Activated effector memory CD4-positive, alpha-beta T cell treated with Interleukin-2 at 50 U/mL for 16 hours (primary cell): ENCODE measurements around the gene SORBS1.

Experiments used
- DNase-seq: peaks from one replicate; pipeline ENCODE4 v3.0.0-alpha.2; 2020

SORBS1 gene

DNA sequence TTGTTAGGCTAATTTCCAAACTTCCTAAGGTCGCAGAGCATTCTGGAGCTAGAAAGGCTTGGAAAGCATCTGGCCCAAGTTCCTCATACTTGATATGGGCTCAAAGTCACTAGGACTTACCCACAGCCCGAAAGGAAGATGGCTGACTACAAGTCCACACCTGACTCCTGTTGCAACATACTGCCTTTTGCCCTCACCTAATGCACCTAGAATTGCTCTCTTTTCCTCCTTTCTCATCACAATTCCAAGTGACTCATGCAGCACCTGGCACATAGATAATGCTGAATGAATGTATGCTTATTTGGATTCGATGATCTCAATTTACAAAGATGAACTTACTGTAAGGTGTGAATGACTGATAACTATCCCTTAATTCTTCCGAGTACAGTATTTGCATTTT, 131.5 kb downstream of the SORBS1 start:
- DNase-seq, result no peak

DNA sequence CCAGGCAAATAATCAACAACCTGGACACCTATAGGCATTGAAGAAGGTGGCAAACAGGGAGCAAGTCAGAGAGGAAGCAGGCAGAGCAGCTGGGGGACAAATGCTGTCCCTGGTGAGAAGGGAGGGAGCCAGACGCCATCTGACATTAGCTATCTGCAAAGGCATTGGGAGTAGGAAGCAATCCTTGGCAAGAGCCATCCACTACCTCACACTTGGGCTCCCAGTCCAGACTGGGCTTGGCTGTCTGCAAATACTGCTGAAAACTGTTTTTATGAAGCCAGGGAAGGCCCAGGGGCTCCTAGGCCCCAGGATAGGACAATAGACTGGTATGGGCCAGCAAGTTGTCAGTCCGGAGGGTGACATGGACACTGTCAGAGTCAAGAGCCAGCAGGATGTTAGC, 132.5 kb downstream of the SORBS1 start:
- no peak for DNase-seq

DNA sequence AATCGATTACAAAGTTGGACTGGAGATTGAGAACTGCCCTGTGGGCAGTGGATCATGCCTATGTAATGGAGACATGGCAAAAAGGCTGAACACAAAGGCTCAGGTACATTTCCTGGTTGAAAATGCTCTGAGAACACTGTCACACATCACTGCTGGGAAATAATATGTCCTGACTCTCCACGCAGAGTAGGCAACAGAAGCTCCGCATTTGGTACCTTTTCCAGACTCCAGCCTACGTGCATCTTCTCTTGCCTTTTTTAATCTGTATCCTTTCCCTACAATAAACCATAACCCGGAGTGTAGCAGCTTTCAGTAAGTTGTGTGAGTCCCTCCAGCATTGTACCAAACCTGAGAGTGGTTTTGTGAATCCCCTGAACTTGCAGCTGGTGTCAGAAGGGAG, 134.7 kb downstream of the SORBS1 start:
- DNase-seq, result no peak

DNA sequence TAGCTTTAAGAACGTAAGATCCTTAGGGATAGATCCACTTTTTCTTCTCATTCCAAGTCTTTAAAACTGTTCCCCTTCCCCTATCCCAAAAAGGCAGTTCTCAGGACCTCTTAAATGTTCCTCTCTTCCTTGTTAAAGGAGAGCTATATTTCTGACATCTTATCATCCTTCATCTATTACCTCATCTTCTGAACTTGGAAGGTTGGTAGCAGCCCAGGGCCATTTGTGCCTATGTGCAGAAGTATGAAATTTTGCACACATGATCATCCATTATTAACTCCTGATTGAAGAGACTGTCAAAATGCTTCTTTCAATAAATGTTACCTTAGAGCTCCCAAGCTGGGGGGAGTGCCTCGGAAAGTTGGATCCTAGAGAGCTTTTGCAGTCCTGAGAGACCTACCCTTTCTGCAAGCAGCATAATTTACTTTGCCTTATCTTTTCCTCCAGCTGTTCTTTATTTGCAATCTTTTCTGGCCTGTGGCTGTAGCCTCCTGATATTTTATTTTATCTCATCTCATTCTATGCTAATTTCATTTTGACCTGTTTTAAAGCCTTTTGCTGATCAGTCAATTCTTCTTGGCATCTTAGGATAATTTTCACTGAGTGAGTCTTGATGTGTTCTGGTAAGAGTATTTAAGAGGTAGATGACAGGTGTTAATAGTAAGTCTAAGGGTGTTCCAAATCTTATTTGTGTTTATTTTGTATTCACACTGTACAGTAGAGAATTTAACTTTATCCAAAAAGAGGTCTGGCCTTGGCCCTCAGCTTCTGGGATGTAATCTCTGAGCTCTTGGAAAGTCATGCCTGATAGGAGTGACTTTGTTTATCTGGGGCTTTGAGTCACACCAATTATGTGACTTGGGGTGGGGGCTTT, 135.3 kb downstream of the SORBS1 start:
- DNase-seq, result no peak

DNA sequence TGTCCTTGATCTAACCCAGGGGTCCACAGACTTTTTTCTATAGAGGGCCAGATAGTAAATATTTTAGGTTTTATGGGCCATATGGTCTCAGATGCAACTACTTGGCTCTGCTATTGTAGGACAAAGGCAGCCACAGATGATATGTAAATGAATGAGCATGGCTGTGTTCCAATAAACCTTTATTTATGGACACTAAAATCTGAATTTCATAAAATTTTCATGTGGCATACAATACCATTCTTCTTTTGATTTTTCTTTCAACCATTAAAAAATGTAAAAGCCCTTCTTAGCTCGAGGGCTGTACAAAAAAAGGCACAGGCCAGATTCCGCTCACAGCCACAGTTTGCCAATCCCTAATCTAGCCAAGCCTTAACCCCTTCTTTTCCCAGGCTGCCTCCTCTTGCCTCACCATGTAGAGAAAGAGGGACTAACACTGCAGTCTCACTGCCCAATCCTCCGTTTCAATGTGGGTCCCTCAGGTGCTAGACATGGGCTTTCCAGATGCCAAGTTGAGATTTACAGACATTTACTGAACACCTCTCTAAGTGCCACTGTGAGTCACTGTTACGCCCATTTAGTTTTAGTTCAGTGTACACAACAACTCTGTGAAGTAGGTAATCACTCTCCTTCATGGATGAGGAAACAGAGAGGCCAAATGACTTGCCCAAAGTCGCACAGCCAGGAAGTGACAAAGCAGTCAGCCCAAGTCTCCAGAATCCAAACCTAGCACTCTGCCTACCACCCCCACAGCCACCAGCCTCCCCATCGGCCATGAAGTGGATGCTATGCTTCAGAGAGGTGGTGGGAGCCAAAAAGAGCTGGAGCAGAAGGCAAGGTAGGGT, 137.8 kb downstream of the SORBS1 start:
- DNase-seq, result no peak

DNA sequence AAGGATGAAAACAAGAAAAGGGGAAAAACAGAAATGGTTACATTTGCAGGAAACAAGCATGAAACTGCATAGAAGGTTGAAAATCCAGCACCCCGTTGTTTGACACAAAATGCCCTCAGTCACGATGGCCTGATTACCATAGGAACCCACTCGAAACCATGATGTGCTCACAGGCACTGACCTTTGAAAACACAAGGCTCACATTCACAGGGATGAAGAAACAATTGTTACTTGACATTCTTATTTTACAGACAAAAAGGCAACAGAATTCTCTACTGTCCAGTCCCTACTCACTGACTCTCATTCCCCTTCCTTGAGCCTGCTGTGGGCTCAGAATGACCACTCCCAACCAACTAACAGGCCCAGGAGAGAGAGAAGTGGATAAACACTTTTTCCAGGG, 138.9 kb downstream of the SORBS1 start:
- no peak for DNase-seq

DNA sequence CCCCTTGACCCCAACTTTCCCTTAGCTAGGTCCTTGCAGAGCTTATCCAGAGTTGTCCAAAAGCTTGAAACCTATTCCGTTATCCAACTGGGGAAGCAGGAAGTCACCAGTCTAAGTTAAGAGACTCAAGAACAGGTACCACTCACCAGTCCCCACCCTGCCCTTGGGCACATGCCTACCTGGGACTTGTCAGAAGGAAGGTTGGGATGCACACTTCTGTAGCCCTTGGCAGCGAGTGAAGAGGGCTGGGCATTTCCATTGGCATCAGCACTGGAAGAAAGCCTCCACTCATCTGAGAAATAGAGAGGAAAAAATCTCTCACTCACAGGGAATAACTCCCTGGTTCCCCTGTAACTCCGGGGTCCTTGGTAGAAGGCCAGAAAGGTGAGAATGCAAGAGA, 139.4 kb downstream of the SORBS1 start:
- DNase-seq, result no peak

DNA sequence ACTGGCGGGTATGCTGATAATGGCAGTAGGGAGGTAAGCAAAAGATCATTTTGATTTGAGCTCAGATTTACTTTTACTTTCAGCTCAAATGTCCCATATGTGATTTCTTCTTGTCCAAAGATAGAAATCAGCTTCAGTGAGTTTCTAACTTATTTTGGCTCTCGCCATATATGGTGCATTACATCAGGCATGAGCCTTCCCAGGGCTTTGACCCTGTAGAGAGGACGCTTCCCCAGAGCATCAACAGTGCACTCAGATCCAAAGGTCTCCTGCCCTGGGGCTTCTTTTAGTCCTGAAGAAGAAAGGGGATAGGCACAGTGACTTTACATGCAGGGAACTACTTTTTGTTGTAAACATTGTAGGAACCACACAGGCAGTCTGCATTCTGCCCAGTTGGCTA, 141.8 kb downstream of the SORBS1 start:
- no peak for DNase-seq

DNA sequence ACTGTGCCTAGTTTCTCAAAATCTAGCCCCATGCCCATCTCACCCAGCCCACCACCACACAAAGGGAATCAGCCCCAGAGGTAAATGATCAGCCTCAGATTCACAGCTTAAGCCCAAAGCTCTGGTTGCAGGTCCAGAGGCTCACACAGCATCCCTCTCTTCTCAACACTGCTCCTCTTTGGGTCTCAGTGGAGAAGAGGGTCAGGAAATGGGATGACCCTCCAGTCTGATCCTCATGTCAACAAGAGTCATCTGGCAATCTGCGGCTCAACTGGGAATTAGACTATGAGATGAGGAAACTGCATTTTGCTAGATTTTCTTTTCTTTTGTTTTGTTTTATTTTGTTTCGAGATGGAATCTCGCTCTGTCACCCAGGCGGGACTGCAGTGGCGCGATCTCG, 144.2 kb downstream of the SORBS1 start:
- DNase-seq, result no peak

DNA sequence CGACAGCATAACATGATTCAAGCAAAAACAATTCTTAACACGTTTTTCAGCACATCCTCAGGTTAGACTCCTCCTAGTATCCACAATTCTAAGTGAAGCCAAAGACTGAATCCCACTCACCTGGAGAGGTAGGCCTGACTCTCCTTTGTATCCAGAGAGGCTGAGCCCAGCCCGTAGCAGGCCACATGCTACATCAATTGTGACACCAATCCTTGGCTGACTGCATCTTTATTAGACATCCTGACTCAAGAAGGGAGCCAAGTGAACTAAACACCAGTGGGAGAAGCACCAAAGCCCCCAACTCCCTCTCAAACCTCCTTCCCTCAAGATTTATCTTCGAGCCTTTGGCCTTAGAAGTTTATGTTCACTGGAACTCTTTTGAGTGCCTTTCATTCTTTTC, 144.9 kb downstream of the SORBS1 start:
- DNase-seq, result no peak

DNA sequence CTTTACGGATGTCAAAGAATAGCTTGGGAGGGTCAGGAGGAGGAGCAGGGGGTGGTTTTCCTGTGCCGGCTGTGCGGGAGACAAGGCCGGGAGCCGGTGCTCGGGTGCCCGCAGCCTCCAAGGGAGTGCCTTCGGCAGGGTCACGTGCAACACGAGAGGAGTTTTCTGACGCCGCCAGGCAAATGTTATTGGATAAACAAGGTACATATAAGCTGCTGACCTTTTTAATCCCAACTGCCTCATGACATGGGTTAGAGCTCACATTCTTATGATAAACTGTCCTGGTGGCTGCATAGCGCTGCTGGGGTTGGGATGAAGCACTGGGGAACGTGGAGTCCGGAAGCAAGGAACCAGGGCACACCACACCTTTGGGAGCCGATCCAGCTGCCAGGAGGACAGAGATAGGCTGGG, 145.5 kb downstream of the SORBS1 start:
- DNase-seq, result no peak

DNA sequence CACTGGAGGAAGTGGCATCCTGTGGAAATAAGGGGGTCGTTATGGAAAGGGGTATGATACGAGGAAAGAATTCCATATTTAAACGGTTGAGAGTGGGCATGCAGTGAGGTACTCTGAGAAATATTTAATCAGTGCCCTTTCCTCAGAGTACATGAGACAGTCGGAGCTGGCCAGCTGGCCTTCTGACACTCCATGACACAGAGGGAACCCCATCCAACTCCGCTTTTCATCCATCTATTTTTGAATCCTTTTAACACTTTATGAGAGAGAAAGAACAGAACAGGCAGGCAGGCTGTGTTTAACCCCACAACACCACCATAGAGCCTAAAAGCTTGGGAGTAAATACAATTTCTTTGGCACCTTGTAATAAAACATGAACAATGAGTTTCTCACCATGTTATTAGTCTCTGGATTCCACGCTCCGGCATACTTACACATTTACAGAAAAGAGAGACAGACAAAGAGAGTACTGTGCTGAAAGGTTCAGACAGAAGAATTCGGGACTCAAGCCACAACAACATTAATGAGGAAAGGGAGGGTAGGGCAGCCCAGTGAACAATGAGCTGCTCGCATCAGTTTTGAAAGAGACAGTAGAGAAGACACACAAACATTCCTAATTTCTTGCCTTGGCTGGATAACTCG, 146.2 kb downstream of the SORBS1 start:
- DNase-seq, result no peak

DNA sequence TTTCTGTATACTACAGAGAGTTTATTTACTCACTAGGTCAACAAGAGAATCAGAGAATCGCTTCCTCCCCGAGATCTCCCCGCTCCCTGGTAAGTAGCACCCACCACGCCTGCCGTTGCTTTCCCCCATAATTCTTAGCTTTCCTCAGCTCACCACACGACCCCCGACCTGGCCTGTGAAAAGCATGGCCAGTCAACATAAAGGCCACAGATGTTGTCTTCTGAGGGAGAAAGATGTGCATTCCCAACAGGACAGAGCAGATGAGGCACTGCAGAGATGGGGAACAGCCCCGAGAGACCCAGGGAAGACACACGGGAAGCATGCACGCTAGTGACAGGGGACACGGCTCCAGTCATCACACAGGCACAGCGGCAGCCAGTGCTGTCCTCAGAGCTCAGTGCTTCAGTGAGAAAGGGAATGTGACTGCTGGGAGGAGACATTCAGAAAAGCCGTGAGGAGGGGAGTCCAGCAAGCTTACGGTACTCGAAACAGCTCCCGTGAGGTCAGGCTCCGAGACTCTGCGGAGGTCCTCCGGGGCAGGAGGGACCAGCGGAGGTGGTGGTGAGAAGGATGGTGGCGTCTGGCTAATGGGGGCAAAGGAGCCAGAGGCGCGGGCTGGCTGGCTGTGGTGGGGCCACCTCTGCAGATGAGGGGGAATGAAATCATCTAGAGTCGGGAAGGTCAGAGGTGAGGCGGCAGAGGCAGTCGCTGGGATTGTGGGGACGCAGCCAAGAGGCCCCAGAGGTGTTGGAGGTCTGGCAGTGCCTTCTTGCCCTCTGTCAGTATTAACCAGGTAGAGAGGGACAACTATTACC, 146.9 kb downstream of the SORBS1 start:
- no peak for DNase-seq

DNA sequence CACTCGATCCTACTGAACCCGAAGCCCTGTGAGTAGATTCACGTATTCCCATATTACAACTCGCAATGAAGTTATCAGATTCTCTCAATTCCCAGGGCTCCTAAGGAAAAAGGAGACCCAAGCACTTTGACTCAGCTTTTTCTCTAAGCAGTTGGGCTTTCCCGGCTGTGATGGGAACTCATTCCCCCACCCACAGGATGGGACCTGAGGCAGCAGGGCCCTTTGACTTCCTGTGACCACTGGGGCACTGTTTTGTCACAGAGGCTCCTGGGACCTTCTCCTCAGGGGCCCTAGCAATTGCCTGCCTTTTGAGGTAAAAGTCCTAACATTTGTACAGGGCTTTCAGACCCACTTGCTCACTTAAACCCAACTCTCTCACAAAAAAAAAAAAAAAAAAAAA, 147.6 kb downstream of the SORBS1 start:
- no peak for DNase-seq

DNA sequence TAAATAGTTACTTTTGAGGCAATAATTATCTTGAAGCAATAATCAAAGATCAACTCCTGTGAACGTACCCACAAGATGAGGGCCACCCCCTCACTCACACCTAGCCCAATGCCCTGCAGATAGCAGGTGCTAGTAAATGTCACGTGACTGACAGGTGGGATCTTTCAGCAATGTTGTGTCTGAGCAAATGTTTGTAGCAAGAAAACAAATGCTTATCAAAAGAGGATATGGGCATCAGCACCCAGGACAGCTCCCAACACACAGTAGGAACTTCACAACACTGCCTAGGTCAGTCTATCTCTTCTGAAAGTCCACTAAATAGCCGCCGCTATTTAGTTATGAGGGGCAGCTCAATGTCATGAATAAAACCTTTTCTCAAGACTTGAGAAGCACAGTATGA, 149.5 kb downstream of the SORBS1 start:
- DNase-seq, result no peak

DNA sequence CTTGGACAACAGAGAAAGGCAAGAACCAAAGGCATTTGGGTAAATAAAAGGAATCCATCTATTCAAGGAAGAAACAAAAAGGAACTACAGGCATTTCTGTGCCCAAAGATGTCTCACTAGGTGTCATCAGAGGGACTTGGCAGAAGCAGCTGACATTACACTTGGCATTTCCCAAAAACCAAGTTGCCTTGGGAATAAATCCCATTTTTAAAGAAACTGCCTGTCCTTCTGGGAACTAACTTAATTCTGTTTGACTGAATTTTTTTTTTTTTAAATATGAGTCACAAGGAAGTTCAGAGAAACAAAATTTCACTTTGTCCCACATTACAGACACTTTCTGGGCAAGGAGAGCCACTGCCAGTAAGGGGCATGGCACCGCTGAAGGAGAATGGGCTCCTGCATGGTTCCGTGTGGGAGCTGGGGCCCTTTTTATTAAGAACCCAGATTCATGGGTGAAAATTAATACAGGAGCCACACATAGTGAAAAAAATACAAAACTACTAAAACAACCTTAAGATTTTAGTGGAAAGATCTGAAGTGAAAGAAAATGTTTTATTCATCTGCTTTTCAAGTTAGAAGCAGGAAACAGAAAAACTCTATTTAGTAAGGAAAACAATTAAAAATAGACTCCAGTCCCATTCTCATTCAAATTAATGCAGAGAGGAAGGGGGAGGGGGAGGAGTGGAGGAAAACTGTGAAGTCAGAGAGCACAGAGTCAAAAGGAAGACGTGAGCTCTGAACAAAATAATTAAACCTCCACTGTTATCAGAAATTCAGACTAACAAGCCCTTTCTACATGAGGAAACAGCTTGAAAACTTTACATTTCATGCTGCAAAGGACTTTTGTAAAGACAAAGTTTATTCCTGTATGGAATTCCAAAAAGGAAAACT, 151.9 kb downstream of the SORBS1 start:
- no peak for DNase-seq

DNA sequence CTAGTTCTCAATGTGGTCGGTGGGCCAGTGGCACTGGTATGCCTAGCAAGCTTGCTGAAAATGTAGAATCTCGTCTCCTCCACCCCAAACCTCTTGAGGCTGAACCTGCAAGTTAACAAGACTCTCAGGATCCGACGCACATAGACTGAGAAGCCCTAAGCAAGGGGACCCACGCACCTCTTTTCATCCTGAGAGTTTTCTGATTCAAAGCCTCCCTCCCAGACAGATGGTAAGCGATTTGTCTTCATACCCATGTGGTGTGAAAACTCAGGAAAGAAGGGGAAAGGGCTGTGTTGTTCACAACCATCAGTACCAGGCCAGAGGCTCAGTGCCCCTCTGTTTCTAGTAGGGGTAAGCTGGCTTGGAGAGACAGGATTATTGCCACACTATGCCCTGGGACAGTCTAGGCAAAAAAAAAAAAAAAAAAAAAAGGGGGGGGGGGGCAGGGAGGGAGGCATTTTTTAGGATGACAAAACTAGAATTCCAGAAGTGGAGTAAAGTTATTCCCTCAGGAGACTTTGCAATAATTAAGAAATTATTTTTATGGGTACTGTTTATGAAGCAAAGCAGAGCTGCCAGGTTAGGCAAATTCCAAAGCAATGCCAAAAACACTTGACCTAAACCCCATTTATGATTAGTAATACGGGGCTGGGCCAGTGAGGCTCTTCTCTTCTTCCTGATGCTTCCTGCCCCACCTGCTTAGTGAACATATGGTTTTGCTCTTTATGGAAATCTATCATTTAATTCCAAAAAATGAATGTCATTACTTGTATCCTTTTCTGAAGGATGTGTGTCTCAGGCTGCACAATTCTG, 152.8 kb downstream of the SORBS1 start:
- DNase-seq, result no peak

DNA sequence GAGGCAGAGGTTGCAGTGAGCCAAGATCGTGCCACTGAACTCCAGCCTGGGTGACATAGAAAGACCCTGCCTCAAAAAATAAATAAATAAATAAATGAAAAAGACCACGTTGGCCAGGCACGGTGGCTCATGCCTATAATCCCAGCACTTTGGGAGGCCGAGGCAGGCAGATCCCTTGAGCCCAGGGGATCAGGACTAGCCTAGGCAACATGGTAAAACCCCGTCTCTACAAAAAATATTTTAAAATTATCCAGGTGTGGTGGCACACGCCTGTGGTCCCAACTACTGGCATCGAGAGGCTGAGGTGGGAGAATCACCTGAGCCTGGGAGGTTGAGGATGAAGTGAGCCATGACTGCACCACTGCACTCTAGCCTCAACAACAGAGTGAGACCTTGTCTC, 153.6 kb downstream of the SORBS1 start:
- DNase-seq, result no peak

DNA sequence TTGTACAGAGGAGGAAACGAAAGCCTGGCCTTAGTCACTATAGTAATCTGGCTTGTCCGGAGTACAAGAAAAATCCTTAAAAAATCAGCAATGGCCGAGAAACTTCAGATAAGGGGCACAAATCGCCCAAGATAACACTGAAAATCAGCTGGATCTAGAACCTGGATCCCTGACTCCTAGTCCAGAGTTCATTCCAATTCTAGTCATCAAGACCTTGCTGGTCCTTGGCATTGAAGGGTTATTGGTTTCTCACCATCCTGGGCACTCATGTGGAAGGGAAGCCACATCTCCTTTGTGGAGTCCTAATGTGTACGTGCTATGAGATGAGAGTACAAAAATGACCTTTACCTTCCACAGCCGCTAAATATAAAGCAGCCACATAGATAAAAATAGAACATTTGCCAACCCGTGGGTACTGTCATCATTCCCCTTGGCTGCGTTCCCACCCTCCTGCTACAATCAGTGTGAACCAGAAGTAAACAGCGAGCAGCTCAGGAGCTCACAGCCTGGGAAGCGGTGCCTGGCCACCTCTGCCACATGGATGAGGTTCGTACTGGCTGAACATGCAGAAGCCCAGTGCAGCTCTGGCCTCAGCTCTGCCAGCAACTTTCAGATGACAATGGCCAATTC, 154.4 kb downstream of the SORBS1 start:
- DNase-seq, result no peak

DNA sequence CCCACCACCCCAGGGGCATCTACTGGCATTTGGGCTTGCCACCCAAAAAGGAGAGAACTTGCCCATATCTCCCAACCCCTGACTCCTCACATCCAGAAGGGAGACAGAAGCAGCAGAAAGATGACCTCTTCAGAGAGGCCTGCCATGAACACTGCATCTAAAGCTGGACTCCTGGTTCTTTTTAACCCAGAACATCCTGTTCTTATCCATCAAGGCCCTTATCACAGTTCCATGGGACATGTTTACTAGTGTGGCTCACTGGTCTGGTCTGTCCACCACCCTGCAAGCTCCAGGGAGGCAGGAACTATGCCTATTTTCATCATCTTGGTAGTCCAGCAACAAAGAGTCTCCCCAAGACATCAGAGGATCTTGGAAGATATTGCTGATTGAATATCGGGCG, 155.5 kb downstream of the SORBS1 start:
- no peak for DNase-seq
